HK-2 (cell line): ENCODE data around the gene KAT2A.

ENCODE experiments used
- DNase-seq: peaks from one replicate; pipeline ENCODE4 v3.0.0-alpha.2; 2018; ENCODE audit not compliant: unreplicated experiment

KAT2A gene

DNA sequence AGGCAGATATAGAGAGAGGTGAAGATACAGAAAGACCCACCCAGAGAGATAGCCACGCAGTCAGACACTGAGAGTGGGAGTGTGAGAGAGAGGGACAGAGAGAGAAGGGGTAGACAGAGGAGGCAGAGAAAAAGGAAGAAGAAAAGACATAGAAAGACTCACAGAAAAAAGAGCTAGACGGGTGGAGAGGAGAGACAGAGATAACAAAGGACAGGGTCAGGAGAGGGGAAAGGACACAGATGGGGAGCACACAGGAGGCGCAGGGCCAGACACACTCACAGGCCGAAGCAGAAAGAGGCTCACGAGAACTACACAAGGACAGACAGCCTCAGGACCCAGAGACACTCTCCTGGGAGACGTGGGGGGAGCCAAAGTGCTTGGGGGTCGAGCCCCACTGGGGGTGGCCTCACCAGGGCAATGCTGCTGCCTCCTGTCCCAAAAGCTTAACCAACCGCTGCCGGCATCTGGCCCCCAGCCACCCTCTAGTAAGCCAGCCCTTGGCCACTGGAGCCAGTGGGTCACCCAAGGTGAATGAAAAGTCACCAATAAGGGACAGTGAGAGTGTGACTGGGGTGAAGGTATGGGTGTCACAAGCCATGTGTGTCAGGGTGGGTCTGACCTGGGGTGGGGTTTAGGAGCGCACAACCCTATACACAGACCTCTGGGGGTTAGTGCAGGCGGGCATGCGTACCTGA lies 26.6 kb downstream of the KAT2A start:
- no peak for DNase-seq

DNA sequence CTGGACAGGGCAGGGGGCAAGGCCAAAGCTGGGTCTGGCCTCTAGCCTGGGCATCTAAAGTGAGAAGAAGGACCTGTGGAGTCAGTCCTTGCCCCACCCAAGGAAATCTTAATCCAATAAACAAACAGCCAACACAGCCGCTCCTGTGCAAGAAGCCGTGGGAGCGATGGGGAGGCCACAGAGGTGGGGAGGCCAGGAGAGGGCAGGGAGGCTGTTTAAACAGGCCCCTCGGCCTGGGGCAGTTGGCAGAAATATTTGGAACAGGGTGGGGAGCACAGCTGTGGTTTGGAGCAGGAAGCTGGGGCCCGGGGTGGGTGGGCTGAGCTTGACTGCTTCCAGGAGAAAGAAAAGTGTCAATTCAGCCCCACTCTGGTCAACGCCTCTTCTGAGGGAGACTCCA lies 28.2 kb downstream of the KAT2A start:
- no peak for DNase-seq

DNA sequence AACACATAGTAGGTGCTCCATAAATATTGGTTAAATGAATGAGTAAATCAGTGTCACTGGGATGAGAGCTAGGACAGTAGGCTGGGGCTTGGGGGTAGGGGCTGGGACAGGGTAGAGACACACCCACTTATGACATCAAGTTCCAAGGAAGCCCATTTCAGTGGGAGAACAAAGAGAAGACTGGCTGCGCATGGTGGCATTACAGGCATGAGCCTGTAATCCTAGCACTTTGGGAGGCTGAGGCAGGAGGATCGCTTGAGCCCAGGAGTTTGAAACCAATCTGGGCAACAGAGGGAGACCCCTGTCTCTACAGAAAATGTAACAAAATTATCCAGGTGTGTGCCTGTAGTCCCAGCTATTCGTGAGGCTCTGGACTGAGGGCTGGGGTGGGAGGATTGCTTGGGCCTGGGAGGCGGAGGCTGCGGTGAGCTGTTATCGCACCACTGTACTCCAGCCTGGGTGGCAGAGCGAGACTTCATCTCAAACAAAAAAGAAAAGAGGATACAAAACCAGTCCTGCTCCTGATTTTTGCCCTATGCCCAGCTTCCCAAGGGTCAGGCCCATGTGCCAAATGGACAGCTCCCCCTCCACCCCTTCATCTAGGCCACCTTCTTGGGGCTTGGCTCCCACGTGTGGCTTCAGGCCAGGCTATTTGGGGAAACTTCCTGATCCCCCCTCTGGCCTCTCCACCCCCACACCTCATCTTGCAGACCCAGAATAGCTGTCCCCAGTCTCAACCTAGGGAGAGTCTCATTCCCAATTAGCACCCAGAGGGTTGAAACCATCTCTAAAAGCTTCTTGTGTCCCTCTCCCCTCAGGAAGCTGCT lies 30.0 kb downstream of the KAT2A start:
- no peak for DNase-seq

DNA sequence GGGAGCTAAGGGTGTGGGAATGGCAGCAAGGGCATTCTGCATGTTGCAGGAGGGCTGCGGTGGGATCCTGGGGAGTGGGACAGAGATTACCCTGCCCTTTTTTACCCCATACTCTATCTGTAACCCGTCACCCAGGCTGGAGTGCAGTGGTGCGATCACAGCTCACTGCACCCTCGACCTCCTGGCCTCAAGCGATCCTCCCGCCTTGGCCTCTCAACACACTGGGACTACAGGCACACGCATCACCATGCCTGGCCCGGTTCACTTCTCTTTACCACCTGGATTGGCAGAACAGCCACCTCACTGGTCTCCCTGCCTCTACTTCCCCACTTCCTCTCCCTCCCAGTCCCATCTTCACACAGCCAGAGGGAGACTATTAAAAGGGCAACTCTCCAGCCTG lies 32.4 kb downstream of the KAT2A start:
- DNase-seq = no peak

DNA sequence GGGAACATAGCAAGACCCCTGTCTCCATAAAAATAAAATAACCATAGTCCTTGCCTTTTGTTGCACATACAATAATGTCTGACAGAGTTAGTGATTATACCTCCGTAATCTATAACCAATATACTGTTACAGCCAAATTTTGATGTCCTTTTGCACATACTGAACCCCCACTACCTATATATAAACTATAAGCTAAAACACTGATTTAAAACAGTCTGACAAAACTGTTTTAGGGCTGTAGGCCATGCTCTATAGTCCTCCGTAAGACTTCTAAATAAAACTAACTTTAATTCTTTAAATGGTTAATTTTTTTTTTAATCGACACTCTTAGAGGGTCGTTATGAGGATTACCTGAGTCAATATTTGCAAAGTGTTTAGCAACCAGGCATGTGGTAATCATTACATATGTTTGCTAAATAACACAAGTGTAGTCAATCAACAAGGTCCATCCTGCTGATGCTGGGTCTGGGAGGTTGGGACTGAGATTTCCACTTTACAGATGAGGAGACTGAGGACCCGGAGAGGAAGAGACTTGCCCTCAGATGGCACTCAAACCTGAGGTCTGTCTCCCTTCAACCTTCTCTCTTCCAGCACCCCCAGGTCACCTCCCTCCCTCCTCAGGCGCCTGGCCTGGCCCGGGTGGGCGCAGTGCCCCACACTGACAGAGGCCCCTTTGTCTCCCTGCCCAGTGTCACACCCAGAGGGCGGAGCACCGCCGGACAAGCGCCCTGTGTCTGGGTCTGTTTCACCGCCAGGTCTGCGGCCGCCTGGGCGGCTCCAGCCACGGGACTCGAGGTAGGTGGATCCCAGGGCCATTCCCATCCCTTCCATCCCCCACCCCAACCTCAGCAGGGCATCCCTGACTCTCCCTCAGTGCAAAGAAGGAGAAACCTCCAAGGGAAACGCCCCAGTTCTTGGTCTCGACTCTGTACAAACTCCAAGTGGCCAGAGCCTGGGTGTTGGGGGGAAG lies 33.1 kb downstream of the KAT2A start:
- DNase-seq = no peak

DNA sequence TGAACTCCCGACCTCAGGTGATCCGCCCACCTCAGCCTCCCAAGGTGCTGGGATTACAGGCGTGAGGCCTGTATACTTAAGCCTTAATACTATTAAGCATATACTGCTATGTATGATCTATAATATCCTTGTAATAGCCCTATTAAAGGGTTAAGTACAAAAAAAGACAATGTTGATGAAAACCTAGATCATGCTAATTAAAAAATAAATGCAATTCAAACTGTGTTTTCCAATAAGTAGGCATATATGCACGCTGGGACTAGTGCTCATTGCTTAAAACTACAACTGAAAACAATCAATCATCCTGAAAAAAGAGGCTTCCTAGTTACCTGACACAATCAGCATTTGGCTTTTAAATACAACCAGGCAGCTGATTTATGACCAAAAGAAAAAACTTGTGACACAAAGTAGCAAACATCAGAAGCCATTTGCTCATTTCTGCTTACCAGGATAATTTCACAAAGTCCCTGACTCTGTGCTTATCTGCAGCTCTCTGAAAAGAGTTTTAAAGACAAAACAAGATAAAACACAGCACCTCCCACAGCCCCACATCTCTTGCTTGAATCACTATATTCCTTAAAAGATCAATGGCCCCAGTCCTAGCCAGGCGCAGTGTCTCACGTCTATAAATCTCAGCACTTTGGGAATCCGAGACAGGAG lies 34.0 kb downstream of the KAT2A start:
- no peak for DNase-seq

DNA sequence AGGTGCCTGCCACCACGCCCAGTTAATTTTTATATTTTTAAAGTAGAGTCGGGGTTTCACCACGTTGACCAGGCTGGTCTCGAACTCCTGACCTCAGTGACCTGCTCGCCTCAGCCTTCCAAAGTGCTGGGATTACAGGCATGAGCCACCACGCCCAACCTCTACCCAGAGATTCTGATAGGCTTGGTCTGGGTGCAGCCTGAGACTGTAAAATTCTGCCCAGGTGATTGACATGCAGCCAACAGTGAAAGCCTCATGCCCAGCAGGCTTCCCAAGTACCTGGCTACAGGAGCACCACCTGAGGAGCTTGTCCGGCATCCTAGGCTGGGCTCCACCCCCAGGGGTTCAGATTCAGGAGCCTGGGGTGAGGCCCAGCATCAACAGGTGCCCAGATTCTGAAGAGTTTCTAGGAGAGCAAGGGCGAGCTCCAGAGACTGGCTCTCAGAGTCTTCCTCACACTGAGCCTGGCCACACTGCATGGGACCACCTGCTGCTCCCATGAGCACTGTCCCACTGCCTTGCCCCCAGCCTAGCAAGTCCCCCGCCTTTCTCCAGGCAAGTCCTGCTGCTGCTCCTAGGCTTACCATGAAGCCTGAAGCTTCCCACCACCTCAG lies 39.5 kb downstream of the KAT2A start:
- no peak for DNase-seq

DNA sequence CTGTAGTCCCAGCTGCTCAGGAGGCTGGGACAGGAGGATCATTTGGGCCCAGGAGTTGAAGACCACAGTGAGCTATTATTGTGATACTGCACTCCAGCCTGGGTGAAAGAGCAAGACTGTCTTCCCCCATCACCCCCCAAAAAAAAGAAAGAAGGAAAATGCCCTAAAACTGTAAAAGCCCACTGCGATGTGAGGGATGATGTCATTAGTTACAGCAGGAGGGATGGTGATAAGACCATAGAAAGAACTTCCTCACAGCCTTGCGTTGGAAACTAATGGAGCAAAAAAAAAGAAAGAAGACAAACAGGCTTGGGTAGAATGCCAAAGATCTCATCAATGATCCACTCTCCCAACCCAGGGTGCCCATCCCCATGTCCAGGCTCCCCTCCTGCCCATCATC lies 41.6 kb downstream of the KAT2A start:
- DNase-seq = no peak

DNA sequence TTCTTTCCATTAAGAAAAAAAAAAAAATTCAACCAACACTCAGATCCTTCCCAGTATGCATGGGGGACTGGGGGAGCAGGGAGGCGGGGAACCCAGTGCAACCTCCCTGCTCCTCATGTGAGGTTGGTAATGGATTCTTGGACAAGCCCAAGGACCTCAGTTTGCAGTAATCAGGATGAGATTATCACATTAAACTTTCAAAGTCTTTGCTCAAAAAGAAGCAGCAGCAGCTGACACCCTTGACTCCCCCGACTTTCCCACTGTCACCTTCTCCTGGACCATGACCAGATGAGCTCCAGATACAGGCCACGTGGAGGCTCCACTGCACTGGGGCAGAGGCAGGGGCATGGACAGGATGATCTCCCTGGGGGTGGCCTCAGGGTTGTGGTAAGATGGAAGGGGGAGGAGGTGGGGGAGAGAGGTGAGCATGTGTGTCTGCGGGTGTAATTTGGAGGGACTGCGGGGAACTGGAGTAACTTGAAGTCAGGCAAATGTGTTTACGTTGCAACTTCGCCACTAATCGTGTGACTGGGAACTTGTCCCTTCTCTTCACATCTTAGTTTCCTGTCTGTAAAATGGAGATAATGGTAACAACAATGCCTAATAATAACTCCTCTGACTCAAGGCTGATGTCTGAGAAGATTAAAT lies 42.6 kb downstream of the KAT2A start:
- no peak for DNase-seq

DNA sequence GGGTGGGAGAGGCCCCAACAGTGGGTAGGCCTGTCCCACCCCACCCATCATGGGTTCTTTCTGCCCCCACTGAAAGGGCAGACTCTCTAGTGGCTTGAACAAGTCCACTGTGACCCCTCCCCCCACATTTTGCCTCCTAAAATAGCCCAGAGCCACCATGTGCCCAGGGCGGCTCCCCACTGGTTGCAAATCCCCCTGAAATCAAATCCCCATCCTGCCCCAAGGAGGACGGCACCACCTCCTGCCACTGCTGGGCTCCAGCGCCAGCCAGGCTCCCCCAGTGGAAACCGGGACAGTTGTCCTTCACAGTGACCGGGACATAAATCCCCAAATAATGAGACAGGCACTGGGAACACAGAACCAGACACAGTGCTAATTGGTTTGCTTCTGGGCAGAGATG lies 43.4 kb downstream of the KAT2A start:
- no peak for DNase-seq

DNA sequence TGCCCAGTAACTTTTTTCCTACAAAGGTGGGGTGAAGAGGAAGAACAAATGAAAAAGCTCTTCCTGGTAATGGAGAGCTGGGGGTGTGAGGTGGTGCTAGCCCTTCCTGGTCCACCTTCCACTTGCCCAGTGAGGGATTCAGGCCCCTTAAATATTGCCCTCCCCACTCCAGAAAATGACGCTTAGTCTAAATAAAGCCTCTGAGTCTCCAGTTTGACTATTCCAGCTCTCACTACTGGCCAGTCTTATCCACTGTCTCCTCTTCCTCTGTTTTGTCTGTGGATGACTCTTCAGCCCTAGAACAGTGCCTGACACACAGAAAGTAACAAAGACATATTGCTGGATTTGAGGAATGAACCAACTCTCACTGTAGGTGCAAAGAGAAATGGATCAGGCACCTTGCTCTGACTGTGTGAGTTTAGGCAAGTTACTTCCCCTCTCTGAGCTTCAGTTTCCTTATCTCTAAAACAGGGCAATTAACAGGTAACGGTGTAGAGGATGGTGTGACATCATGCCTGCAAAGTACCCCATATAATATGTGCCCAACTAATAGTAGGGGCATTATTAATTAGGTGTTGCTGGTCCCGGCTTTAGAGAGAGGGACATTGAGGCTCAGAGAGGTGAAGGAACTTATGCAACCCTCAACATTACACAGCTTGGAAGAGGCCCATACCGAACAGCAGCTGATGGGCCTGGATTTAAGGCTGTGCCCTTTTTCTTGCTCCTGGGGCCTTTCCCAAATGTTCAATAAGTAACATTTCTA lies 44.2 kb downstream of the KAT2A start:
- DNase-seq = no peak

DNA sequence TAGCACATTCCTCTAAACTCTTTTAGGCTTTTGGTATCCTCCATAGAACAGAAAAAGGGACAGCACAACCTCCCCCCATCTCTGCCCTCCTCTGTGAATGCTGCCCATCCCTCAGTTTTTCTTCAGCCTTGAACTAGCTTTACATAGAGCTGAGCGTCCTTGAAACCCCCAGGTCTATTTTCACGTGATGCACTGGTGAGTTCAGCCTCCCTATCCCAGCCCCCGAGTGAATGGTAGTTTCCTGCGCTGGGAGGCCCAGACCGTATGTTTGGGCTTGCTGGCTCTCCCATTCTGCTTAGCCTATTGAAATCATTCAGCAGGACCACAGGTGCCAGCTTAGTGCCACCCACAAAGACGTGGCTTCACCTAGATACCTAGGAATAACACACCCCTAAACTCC lies 45.4 kb downstream of the KAT2A start:
- no peak for DNase-seq

DNA sequence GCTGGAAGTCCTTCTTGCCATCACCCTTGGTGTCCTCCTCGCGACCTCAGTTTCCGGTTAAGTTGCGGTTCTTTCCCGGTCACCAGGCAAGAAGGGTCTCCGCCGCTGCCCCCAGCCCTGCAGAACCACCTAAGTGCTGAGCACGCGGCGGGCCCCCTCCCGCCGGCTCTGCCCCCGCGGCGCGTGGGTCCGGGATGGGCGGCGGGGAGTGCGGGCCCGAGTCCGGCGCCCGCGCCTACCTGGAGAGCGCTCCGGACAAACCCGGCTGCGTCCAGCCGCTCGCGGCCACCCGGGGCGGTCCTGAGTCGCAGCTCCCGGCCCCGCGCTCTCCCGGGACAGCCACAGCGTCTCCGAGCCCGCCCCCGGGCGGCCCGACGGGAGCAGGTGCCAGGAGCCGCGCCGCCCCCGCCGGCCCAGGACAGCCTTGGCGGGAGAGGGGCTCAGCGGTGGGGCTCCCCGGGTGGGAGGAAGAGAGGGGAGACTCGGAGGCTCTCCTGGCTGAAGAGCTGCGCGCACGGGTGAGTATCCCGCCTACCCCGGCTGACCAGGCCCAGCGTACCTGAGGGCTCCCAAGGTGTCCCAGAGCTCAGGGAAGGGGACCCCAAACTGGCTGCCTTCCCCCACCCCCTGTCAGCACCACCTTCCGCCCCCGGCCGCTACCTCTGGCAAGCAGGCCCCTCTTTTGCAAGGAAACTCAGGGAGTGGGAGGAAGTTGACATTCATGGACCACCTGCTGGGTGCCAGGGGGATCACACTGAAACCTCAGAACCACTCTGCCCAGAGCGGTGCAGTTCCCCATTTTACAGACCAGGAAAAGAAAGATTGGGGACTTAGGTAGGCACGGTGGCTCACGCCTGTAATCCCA lies 48.6 kb downstream of the KAT2A start:
- DNase-seq = no peak

DNA sequence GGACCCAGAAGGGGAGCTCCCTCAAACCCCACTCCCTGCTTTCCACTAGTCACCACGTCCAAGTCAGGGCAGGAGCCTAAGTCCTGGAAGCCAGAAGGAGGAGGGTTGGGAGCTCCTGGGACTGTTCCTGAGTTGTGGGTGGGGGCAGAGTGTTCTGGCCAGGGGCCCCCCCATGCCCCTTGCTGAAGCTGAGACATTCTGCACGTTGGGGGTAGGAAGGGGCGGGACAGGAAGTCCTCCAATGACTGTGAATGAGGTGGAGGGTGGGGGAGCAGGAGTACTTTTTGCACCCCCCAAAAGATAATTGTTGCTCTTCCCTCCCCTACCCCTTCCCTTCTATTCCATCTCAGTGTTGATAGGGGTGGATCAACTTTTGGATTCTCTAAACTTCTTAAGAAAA lies 49.4 kb downstream of the KAT2A start:
- no peak for DNase-seq

DNA sequence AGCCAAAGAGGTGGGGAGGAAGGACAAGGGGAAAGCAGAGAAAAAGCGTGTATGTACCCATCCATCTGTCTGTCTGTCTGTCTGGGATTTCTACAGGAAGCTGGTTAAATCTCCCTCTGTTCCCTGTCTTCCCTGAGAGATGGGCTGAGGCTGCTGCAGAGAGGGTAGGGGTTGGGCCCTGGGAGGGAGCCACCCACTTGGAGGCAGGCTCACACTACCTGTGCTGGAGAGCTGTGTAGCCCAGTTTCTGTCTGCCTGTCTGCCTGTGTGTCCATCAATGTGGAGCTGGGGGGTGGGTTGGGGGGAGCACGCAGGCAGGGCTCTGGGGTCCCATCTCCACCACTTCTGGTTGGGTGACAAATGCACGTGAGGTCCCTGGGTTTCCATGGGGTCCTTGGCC lies 52.2 kb downstream of the KAT2A start:
- no peak for DNase-seq

DNA sequence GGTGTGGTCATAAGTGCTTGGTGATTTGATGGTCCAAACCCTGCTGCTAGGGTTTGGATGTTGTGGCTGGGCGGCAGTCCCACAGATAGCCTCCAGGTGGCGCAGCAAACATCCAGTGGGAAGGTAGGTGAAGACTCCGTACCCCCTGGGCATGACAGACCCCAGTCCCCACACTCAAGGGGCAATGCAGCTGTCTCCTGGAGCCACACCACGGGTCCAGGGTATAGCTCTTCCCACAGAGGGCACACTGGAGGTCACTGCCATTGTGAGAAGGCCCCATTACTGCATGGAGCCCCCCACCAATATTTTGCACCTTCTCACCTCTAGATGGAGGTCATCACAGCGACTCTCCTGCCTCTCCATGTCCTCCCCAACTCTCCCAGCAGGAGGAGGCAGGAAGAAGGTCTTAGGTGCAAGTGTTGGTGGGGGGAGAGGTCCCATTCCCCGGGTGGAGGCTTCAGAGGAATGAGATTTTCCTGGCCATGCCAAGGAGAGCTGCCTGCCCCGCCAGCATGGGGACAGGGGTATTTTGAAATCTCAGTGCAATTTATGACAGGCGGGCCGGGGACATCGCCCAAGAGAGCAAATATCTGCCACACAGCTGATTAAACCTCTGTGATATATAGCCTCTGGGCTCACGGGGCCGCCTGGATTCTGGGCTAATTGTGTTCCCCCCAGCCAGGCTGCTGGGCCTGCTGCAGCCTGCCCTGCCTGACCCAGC lies 53.6 kb downstream of the KAT2A start:
- peak; percentile 66 for DNase-seq

DNA sequence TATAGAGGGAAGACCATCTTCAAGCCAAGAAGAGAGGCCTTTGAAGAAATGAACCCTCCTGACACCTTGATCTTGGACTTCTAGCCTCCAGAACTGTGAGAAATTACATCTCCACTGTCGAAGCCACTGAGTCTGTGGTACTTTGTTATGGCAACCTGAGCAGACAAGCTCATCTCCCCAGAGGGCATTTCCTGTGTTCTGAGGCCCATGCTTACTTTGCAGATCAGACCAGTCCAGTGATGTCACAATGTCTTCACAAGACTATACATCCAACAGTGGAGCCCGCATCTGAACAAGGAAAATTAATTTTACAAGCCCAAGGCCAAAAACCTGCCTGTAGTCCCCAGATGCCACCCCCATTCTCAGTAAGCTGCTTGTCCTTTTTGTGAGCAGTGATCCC lies 56.0 kb downstream of the KAT2A start:
- DNase-seq = no peak
